Left colon (tissue), 2 donors: ENCODE data around the gene MOB2. TPM values are rescaled to one million over a fixed set of nuclear protein-coding genes. Genes with fewer than 3 reads are reported as not detected.

Source experiments
- ATAC-seq: fragments of 200-7000 bp; cut with Tn5 transposase; one replicate; pipeline ENCODE4 v1.9.1; 2020; ENCODE audit warnings: mild to moderate bottlenecking, moderate library complexity
- DNase-seq, 2 donors: peaks; one replicate each; pipeline ENCODE4 v3.0.0-alpha.2; 2020
- intact Hi-C, 2 donors: fragments of 100-400 bp; cut with DNase I in 1 of 2; cut with micrococcal nuclease in 1 of 2; formaldehyde crosslinking; loops; one replicate each; pipeline versions ENCODE4 v1.11.2 to v1.14.0; 2022; cut with DNase I, micrococcal nuclease
- total RNA-seq, 2 donors: library from RNA; stranded (reverse); fragmentation: NEBNext Ultra II Directional; extraction: Animal tissue kit (Norgen Biotek cat#: 25700); gene quantifications; one replicate each; pipeline ENCODE4 v1.2.1, GENCODE V29; 2021
- donor health status: DM: no; HTN: no; CAD: no.
- donor health status: DM: yes; HTN: yes; CAD: no.

The MOB2 gene
- total RNA-seq, 2 donors from 2014 or later = 48.3 to 55.8 TPM

DNA sequence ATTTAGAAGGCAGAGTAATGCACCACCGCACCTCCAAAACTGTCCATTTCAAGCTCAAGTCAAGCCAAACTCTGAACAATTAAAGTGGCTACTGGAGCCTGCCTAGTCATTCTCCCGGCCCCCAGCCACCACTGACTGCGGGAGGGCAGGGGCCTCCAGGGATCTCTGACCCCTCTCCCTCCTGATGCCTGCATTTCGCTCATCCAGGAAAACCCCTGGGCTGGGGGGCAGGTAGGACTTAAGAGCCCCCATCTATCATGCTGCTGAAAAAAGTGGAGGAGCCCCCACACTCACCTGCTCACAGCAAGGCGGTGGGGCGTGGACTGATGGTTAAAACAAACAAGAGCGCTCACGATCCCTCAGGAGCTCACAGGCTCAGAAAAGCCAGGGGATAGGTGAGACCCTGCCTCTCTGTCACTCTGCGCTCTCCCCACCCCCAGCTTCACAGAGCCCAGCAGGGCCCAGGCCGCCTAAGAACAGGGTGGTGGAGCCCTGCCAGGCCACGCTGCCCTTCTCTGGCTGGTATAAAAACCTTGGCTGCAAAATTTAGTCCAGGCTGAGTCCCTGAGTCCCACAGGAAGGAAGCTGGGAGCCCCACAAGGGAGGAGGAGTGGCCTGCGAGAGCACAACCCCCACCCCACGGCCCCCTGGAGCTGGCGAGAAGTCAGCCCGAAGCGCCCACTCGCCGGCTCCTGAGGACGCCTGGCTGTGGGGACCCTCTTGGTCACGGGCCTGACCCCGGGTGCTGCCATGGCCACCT, 21.0 kb upstream of the MOB2 start:
- DNase-seq (no peak), ATAC-seq (no peak)
- intact Hi-C loops = no loop called here

GRCh38 chr11:1506981-1507380, 20.4 kb upstream of the MOB2 start:
- intact Hi-C loops = no loop called here
- DNase-seq = no peak
- ATAC-seq = no peak

- intact Hi-C loops = no loop called here
- DNase-seq (no peak), ATAC-seq (no peak)
Observed at GRCh38 chr11:1505480-1505879, 18.9 kb upstream of the MOB2 start.

DNA sequence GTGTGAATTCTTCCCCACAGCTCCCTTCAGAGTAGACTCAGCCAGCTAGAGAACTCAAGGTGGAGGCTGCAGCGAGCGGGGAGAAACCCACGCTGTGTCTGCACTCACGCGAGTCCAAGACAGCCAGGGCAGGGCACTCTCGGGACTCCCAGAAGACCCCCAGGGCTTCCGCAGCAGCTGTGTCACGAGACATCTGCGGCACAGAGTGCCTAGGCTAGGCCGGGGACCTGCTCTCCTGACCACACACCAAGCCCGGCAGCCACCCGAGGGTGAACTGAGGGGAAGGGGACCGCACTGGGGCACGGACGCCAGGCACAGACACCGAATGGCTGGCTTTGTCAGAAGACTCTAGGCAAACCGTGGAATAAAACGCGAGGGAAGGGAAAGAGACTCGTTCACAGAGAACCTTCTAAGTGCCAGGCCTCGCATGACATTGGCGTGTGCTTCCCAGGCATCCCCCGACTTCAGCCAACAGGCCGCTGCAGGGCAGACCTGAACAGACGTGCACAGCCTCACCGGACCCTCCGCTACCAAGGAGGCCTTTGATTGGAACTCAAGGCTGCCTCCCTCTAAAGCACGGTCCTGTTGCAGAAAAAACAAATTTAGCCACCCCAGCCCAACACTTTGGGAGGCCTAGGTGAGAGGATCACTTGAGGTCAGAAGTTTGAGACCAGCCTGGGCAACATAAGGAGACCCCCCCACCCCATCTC, 18.2 kb upstream of the MOB2 start:
- intact Hi-C loops = no loop called here
- ATAC-seq (no peak), DNase-seq (no peak)

DNA sequence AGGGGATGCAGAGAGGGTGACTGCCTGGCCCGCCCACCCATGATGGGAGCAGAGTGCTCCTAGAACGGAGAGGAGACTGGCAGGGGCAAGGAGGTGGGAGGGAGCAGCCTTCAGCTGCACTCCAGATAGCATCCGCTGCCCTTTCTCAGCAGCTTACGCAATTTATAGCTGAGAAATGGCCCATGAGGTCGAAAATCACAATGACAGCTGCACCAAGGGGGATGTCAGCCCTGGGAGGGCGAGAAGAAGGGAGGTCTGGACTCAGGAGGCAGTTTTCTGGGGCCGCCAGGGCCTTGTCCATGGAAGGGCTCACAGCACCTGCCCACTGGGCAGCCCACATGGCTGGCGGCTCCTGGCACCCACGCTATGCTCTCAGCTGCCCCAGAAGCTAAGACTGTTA, 17.6 kb upstream of the MOB2 start:
- no peak for DNase-seq
- intact Hi-C loops = no loop called here
- no peak for ATAC-seq

DNA sequence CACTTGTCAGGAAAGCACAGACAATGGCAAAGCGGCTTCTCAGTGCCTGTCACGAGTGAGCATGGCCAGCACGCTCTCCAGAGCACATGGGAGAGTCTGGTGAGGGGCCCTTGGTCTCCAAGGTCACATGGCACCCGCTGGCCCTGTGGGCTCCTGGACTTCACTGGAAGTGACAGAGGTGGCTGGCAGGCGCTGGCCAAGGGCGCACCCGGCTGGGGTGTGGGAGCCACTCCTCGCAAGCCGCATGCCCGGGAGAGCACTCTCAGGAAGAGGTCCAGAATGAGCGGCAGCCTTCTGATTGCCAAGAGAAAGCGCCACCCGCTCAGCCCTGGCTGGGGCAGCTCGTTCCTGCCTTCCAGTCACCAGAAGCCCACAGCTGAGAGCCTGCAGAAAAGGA, 17.1 kb upstream of the MOB2 start:
- DNase-seq = no peak
- ATAC-seq = peak; percentile 61
- intact Hi-C loops = no loop called here

DNA sequence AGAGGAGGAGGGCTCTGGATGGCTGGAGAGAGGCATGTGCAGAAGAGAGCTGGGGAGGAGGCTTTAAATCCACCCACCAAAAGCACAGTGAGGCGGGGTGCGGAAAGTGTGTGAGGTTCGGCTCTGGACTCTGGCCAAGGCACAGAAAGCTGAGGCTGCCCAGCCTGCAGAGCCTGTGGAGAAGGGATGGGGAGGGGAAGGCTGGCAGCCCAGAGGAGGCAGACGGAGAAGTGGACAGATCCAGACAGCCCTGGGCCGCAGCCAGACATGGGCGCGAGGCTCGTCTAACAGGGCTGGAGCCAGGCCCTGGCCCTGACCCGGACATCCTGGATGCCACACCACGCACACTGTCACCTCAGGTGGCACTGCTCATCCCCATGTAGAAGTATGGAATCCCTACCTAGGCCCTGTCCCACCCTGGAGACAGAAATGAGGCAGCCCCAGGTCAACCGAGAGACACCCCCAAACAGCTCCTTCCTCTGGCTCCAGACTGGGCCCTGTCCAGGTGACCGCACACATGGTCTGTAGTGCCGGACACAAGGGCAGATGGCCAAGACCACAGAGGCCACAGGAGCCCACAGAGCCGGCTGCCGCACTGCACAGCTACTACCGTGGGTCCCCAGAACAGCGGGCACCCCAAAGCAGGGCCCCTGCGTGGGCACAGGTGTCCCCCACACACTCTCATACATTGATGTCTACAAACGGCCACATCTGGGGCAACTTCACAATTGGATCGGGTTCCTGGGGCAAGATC, 16.6 kb upstream of the MOB2 start:
- intact Hi-C loops = no loop called here
- peak in 1 of 2 donors; percentile 56 for DNase-seq
- ATAC-seq = peak; percentile 9

DNA sequence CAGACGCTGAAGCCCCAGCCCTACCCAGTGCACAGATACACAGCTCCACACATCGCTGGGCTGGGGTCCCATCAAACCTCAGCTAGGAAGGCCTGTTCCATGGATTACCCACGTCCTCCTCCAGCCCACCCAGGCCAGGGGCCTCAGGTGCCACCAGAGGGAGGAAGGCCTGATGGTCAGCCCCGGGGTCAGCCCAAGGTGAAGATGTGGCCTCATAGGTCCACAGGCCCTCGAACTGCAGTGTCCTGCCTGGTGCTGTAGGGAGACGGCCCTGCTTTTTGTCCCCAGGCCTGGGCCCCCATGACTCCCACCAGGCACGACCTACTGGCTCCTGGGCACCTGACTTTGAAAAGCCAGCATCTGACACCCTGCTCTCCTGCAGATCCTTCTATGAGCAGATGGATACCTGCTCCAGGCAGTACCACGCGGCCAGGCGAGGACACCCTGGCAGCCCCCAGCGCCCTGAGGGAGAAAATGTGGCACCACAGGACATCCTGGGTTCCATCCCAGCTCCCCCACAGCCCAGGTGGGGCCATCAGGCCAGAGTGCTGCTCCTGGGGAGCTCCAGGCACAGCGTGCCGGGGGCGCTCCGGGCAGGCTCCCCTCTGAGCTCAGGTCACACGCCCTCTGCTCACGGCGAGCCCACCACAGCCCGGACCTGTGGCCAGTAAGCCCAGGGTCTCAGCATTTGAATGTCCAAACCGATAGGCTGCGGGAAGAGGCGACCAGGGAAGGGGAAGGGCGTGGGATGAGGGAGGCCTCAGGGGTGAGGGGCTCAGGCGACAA, 15.8 kb upstream of the MOB2 start:
- no peak for DNase-seq
- intact Hi-C loops = no loop called here
- ATAC-seq = no peak

- ATAC-seq (no peak), DNase-seq (no peak)
- intact Hi-C loops = no loop called here
Observed at GRCh38 chr11:1501421-1502167, 15.0 kb upstream of the MOB2 start.

- no peak for DNase-seq
- intact Hi-C loops = no loop called here
- no peak for ATAC-seq
Observed at GRCh38 chr11:1500466-1501420, 14.2 kb upstream of the MOB2 start.

DNA sequence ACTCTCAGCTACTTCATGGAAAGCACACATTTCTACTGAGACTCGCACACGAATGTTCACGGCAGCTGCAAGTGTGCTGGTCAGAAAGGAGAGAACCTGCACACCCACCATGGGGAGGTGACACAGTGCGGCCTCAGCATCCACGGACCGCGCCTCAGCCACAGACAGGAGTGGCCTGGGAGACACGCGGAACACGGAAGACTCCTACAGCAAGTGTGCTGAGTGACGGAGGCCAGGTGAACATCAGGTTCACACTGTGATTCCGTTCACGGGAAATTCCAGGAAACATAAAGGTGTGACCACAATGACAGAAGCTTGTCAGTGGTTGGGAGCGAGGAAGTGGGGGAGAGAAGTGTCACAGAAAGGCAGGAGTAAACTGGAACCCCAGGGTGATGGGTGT, 13.3 kb upstream of the MOB2 start:
- intact Hi-C loops = no loop called here
- DNase-seq (no peak), ATAC-seq (no peak)

GRCh38 chr11:1499261-1499890, 12.8 kb upstream of the MOB2 start:
- DNase-seq (no peak), ATAC-seq (no peak)
- intact Hi-C loops = no loop called here

GRCh38 chr11:1498262-1498661, 11.7 kb upstream of the MOB2 start:
- intact Hi-C loops = no loop called here
- no peak for ATAC-seq

DNA sequence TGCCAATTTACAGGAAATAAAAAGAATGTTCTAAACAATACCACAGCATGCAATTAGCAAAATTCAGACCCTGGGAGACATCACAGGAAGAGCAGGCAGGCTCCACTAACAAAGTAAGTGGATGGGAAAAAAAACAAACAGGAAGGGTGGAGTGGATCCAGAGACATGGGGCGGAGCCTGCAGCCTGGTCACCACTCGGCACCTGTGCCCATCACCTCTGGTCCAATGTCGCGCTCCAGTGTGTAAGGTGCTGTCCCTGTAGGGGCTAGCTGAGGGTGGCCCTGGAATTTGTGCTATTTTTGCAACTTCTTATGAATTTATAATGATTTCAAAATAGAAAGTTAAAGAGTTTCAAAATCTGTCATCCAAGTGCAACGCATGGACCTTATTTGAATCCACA, 11.0 kb upstream of the MOB2 start:
- no peak for ATAC-seq
- intact Hi-C loops = no loop called here
- no peak for DNase-seq

More at GRCh38 chr11:1498262-1498661, 11.7 kb upstream of the MOB2 start:
- no peak for DNase-seq

DNA sequence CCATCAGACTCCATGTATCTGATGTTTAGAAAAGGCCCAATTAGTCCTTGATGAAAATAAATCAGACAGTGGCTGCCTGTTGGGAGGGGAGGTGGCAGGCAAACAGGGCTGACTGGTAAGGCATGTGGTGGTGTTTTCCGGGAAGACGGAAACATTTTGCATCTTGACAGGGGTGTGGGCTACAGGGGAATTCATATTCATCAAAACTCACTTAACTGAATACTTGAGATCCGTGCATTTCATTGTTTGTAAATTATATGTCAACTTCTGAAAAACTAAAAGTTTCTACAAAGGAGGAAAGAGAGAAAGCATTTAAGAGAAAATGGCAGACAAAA, 10.1 kb upstream of the MOB2 start:
- ATAC-seq = no peak
- intact Hi-C loops = no loop called here

DNA sequence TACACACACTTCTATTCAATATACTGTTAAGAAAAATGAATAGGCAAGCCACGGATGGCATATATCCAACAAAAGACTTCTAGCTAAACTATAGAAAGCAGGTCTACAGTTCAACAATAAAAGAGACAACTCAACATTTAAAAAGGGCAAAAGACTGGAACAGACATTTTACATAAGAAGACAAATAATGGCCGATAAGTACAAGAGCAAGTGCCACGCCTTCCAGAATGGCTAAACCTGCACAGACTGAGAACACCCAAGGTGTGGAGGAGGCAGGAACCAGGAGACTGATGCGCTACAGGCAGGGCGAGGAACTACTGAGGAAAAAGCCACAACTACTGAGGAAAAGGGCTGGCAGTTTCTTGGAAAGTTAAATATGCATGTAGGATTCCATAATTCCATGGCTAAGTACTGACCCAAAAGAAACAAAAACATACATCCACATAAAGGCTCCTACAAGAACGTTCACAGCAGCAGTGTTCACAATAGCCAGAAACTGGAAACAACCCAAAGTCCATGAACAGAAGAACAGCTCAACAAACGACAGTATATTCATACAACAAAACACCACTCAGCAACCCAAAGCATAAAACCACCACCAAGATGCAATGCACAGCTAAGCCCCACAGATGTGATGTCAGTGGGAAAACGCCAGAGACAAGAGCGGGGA, 9.6 kb upstream of the MOB2 start:
- ATAC-seq (peak; percentile 48), DNase-seq (no peak)
- intact Hi-C loops = no loop called here

More for the DNA sequence above, 10.1 kb upstream of the MOB2 start:
- no peak for DNase-seq

- ATAC-seq = peak; percentile 72
- intact Hi-C loops = no loop called here
Observed at GRCh38 chr11:1494650-1495049, 8.1 kb upstream of the MOB2 start.

More at GRCh38 chr11:1494650-1495049, 8.1 kb upstream of the MOB2 start:
- no peak for DNase-seq
